ENCODE data around the gene GINS1. TPM values are rescaled to one million over a fixed set of nuclear protein-coding genes. Genes with fewer than 3 reads are reported as not detected.

GINS1 gene
- total and polyA plus RNA-seq, 2 donors (not counting 3 experiments of a cell fraction or from before 2014, with no cell fraction given), result 8.2 to 26.3 TPM

GRCh38 chr20:25484911-25485511 lies 77.5 kb downstream of the GINS1 start:
- no peaks in the 10 kb centered on the region for H3K9me3 ChIP-seq (replicated peaks; ENCODE audit: control insufficient read depth, insufficient read depth, low read length)
- peak; percentile 90 for FAIRE-seq
- H3K79me2 ChIP-seq (ENCODE audit: control insufficient read depth, insufficient read depth, low read length), result no peaks in the 10 kb centered on the region
- peaks cover 33% of the 10 kb centered on the region for H3K4me1 ChIP-seq (ENCODE audit: control insufficient read depth, extremely low read depth, insufficient read depth, low read length)
- peak overlapping the region; percentile 53 for H3K27ac ChIP-seq (ENCODE audit: insufficient read depth, low read depth, low read length)
- no peaks in the 10 kb centered on the region for H3K27me3 ChIP-seq (ENCODE audit: control insufficient read depth in 2 of 2, insufficient read depth in 2 of 2, low read length in 2 of 2)
- H2AFZ ChIP-seq (ENCODE audit: low read depth, low read length), result no peak overlapping the region
- intact Hi-C loops (cut with micrococcal nuclease) (loop anchor here (1.0 to 5.0 kb wide), 4 partner anchors 23 to 138 kb away; no protein-coding TSS in a partner anchor), dilution Hi-C loops (cut with MboI; ENCODE audit: extremely low pct_ligation_motif_present, low sequenced_read_pairs) (no loop called here)
- H3K9me1 ChIP-seq (replicated peaks; ENCODE audit: control insufficient read depth, extremely low read depth, insufficient read depth, low read length), result no peaks in the 10 kb centered on the region
- no peaks in the 10 kb centered on the region for H4K20me1 ChIP-seq (replicated peaks; ENCODE audit: control insufficient read depth, extremely low read depth, insufficient read depth, low read length)
- peak overlapping the region; percentile 47 for H3K4me2 ChIP-seq (ENCODE audit: insufficient read depth, low read length)
- no TSS peak for BruUV-seq (replicated peaks)
- peaks cover 0 to 27% of the 10 kb centered on the region in 2 experiments for H3K36me3 ChIP-seq (ENCODE audit: control insufficient read depth in 2 of 2, extremely low read depth in 1 of 2, insufficient read depth in 2 of 2, low read length in 2 of 2)
- peak; percentile 29 for TF ChIP-seq POLR2AphosphoS5 (IDR thresholded peaks at IDR 0.05; ENCODE audit: insufficient read depth, low read depth, low read length)
- TF ChIP-seq FOS (IDR thresholded peaks at IDR 0.05; ENCODE audit: borderline replicate concordance, insufficient read depth, low read length), result peak; percentile 56
- peak; percentile 86 for TF ChIP-seq JUN (IDR thresholded peaks at IDR 0.05; ENCODE audit: borderline replicate concordance, insufficient read depth, insufficient read length, low read depth)
- TF ChIP-seq, protein P1, sequence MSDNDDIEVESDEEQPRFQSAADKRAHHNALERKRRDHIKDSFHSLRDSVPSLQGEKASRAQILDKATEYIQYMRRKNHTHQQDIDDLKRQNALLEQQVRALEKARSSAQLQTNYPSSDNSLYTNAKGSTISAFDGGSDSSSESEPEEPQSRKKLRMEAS (IDR thresholded peaks at IDR 0.05; ENCODE audit: insufficient read depth, insufficient read length), result peak; percentile 67
- TF ChIP-seq GATA2 (IDR thresholded peaks at IDR 0.05; ENCODE audit: insufficient read depth, insufficient read length, low read depth, low read length), result no peak
- TF ChIP-seq MYC (IDR thresholded peaks at IDR 0.05; ENCODE audit: low read depth, low read length), result no peak
- TF ChIP-seq EZH2 (IDR thresholded peaks at IDR 0.05; ENCODE audit: borderline replicate concordance, low read depth, low read length, severe bottlenecking), result no peak
- no peak for TF ChIP-seq POLR2A (IDR thresholded peaks at IDR 0.05; ENCODE audit: low read depth, low read length)
- TF ChIP-seq CTCF (IDR thresholded peaks at IDR 0.05; ENCODE audit: extremely low read depth in 1 of 2, insufficient read depth in 1 of 2, low read depth in 1 of 2, low read length in 2 of 2), result no peak
- H3K4me3 ChIP-seq (replicated peaks in 1 of 3; ENCODE audit: insufficient read depth in 1 of 3, low read depth in 1 of 3, low read length in 3 of 3), result no peak overlapping the region
- ChIA-PET CTCF (interaction anchor here (1.4 kb wide), 1 partner anchor 56 kb away, joined by 5 read pairs; no protein-coding TSS in a partner anchor), POLR2A (no interaction called here)
- peak overlapping the region; percentile 49 for H3K9ac ChIP-seq (replicated peaks; ENCODE audit: extremely low read depth, insufficient read depth, low read length)
- peak; percentile 92 for DNase-seq (ENCODE audit: low read depth, low spot score)

All from endothelial cell of umbilical vein (primary cell).